ENCODE measurements around the gene IKBKG.
"Not testable (repeated sequence)": the region's sequence is repeated elsewhere in the genome, so short reads cannot be mapped to it uniquely, and the experiment has no call there.

The IKBKG gene

DNA sequence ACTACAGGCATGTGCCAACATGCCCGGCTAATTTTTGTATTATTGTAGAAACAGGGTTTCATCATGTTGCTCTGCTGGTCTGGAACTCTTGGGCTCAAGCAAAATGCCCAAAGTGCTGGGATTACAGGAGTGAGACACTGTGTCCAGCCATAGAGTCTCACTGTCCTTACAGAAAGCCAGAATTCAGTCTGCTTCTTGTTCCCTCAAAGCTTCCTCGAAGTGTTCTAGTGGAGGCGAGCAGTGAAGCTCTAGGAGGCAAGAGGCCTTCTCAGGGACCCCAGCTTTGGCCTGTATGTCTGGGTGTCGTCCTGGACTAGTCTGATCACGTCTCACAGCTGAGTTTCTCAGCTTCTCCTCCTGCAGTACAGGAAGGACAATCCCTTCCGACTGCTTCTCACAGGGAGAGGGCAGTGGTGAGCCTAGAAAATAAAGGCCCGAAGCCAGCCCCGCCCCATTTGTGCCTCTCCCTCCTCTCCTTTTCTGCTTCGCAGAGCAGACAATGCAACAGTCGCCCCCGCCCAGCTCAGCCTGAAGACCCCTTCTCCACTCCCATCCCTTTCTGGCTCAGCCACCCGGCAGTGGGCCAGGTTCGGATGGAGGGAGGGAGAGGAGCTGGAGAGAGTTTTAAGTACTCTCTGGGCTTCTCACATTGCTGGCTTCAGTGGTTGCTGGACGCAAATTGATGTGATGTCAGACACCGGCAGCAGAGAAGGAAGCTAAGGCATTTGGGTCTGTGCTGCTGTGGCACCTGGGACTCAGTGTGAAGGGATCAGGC lies 20.3 kb upstream of the IKBKG start:
- peak; percentile 47 for DNase-seq (ENCODE audit: low read depth)

DNA sequence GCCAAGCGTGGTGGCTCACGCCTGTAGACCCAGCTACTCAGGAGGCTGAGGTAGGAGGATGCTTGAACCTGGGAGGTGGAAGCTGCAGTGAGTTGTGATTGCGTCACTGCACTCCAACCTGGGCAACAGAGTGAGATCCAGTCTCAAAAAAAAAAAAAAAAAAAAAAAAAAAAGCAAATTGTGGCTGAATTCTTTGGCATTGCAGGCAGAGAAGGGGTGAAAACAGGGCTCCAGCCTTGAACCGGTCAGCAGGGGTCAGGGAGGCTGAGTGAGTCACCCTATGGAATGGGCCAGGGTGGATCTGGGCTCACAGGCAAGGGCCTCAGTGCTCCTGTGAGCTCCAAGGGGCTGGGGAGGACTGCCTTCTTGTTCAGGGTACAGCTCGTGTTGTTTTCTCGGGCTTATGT lies 18.2 kb upstream of the IKBKG start:
- no peak for DNase-seq (ENCODE audit: low read depth)

DNA sequence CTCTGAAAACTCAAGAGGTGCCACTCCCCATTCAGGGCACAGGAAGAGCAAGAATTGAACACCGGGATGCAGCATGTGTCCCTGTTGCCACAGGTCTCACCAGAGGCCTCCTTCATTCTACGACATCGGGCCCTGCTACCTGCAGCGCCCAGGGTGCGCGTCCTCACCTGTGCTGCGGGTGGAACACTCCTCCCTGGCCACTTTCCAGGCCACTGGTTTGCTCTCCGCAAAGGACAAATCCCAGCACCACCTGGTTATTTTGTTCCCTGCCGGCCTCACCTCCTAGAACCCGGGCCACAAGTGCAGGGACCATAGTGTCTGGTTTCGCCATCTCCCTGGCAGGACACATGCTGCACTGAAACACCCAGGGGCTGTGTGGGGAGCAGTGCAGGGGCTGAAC lies 17.1 kb upstream of the IKBKG start:
- DNase-seq (ENCODE audit: low read depth), result no peak

DNA sequence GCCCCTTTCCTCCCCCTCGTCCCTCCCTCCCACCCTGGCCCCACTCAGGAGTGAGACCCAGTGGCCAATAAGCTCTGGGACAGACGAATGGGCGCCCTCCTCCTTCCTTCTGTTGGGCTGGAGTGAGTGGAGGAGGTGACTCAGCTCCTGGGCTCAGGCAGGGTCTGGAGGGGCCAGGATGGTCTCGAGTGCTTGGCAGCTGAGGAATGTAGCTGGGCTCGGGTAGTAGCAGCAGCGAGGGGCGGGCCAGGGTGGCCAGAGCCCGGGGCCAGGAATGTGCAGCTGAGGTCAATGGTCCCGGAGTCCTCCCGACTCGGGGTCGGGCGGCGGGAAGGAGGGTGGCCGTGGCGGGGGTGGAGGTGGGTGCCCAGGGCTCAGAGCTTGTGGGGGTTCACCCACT lies 15.8 kb upstream of the IKBKG start:
- DNase-seq (ENCODE audit: low read depth), result no peak

DNA sequence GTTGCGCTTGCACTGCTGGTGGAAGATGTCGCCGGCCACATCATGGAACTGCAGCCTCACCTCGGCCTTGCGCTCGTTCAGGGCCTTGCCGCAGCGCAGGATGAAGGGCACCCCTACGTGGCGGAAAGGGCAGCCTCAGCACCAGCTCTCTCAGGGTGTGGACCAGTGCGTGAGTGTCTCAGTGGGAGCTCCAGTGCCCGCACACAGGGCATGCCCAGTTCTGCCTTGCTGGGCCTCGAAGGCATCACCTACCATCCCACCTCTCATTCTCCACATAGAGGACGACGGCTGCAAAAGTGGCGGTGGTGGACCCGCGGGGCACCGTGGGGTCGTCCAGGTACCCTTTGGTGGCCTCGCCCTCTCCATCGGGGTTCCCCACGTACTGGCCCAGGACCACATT lies 14.7 kb upstream of the IKBKG start:
- no peak for DNase-seq (ENCODE audit: low read depth)

DNA sequence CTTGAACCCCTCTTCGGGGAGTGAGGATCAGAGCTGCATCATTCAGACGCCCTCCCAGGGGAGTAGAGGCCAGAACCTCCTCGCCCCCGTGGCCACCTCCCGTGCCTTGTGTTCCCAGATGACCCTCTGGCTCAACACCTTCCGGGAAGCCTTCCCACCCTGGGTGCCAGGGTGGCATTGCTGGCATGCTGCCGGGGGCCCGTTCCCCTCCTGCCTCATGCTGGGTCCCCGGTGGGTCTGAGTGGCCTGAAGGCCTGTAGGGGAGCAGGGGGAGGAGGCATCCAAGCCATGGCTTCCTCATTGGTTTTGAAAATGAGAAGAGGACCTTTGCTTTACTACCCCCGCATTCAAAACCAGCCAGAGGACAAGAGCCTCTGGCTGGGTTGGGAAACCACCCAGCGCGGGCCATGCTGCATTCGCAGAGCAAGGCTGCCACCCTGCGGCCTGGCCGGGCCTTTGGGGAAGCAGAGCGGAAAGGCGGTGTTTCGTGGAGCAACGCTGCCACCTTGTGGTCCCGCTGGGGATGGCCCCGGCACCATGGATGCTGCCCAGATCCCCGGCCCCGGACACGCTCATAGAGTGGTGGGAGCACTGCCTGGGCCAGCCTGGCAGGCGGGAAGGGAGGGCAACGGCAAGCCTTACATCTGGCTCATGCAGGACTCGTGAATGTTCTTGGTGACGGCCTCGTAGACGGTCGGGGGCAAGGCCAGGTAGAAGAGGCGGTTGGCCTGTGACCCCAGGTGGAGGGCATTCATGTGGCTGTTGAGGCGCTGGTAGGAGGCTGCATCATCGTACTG lies 12.7 kb upstream of the IKBKG start:
- DNase-seq (ENCODE audit: low read depth), result peak; percentile 83

DNA sequence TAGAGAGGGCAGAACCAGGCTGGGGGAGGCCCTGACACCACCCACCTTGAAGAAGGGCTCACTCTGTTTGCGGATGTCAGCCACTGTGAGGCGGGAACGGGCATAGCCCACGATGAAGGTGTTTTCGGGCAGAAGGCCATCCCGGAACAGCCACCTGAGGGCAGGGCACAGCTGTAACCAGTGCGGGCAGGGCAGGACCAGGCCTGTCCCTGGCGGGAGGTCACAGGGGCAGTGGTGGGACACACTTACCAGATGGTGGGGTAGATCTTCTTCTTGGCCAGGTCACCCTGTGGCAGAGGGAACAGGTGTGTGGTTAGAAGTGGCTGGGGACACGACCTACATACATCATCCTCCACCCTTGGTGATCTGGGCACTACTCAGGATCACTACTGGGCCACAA lies 11.5 kb upstream of the IKBKG start:
- no peak for DNase-seq (ENCODE audit: low read depth)

DNA sequence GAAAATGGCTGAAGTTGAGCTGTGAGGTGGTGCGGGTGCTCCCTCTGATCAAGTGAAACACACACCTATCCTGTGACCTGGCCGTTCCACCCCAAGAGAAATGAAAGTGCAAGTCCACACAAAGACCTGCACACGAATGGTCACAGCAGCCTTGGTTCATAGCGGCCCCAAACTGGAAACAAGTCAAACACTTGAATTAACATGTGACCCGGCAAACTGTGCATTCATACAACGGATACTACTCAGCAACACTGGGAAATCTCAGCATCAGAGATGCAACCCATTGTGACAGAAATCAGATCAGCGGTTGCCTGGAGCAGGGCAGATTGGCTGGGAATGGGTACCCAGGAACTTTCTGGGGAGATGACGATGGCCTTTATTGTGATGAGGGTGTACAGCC lies 8.3 kb upstream of the IKBKG start:
- DNase-seq (ENCODE audit: low read depth), result no peak

DNA sequence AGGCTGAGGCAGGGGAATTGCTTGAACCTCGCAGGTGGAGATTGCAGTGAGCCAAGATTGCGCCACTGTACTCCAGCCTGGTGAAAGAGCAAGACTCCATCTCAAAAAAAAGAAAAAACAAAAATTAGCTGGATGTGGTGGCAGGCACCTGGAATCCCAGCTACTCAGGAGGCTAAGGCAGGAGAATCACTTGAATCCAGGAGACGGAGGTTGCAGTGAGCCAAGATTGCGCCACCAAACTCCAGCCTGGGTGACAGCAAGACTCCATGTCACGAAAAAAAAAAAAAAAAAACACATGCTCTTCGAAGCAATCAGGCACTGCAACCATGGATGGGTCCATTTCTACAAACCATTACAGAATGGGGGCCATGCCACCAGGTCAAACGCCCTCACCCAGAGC lies 7.1 kb upstream of the IKBKG start:
- DNase-seq (ENCODE audit: low read depth), result not testable (repeated sequence)

DNA sequence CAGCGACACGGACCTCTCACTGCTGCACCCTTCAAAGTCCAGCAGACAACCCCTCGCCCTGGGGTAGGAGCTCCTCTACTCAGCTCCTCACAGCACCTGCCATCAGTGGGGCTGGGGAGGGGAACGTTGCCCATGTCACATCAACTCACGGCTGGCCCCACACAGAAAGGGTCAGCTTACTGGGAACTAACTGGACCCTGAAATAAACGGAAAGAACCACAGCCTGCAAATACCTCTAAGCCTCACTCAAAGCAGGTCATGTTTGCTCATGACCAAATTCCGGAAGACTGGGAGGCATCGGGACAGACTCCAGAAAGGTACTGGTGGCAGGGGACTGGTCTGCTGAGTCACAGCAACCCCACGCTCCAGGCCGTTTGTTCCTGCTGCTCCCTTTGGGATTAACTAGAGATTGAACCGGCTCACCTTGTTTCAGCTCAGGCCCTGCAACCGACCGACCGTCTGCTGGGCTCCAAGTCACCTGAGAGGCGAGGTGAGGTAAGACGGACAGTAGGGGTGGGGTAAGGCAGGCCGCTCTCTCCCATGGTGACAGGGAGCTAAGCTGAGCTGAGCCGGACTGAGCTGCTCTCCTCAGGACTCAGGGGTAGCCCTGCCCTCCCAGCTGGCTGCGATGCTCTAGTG lies 6.4 kb upstream of the IKBKG start:
- DNase-seq (ENCODE audit: low read depth), result no peak

DNA sequence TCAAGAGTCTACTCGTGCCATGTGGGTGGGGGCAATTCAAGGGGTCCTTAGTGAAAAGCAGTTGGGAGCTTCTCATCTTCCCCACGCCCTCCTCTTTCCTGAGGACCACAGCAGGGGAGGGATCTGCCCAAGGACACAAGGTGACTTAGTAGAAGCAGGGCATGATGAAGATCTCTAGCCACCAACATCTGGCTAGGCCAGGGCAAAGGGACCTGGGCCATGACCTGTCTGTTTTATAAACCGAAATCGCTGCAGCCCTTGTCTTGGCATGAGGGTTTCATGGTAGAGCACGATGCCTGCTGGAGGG lies 5.9 kb upstream of the IKBKG start:
- DNase-seq (ENCODE audit: low read depth), result no peak

DNA sequence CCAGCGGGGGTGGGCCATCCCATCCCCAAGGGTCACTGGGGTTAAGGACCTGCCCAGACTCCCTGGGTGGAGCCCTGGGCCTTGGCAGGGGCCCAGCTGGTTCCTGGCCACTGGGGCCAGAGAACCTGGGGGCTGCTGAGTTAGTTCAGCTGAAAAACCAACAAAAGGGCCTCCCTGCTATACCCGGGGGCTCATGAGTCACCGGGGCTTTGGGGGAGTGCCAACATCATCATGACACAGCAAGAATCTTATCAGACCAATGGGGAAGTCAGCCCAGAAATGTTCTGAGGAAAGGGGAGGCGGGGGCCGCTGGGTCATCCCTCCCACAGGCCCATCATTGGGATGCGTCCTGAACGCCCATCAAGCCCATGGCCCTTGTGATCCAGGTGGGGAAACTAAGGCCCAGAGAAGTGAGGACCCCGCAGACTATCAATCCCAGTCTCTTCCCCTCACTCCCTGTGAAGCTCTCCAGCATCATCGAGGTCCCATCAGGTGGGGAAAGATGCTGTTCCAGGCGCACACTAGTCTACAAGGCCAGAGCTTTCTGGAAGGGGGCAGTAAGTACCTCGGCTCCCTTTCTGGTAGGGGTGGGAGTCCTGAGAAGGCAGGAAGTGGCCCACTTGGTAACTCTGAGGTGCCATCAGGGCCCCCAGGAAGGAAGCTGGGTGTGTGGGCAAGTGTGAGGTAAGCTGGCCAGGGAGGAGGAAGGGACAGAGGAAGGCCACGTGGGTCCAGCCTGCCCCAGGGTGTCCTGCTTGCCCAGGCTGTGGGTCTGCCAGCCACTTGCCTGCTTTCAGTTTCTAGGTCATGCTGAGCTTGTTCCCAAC lies 5.3 kb upstream of the IKBKG start:
- DNase-seq (ENCODE audit: low read depth), result peak; percentile 45

DNA sequence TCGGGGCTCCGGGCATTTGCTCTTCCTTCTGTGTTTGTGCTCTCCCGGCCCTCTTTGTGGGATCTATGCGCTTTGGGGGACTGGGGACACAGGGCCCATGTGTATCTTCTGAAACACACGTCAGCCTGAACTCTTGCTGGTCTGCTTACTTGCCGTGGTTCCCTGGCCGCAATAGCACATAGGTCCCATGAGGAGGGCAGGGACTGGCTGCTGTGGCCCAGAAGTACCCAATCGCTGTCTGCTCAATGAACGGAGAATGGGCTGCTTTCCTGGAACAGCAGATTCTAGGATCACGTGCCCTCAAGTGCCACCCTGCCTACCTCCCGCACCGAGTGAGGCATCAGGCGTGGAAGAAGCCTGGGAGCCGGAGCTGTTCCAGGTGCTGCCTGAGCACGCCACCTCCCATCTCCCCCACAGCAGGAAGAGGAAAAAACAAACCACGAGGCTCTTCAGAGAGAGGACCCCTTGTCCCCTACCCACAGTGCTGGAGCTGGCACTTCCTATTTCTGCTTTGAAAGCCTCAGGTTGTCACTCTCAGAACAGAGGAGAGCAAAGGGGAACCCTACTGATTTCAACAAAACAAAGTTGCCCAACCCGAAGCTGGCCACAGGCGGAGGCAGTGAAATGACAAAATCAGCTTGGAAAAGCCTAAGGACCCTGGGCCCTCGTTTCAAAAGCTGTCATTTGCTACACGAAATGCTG lies 4.5 kb upstream of the IKBKG start:
- no peak for DNase-seq (ENCODE audit: low read depth)

DNA sequence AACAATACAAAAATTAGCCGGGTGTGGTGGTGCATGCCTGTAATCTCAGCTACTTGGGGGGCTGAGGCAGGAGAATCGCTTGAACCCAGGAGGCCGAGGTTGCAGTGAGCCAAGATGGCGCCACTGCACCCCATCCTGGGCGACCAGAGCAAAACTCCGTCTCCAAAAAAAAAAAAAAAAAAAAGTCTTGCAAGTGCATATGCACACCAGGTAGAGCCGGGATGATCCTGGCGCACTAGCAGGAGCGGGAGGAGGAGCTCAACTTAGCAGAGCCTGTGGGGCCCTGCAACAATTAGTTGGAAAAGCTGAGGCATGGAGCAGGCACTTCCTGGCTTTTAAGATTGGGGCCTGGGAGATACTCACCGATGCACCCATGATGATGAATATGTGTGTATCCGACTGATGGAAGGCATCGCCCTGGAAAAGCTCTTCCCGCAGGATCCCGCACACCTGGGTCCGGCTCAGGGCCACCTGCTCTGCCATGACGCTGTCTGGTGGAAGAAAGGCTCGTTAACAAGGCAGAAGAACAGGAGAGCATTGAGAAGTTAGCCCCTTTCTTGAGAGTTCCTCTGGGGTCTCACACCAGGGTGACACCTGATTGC lies 1.6 kb upstream of the IKBKG start:
- DNase-seq (ENCODE audit: low read depth), result no peak

DNA sequence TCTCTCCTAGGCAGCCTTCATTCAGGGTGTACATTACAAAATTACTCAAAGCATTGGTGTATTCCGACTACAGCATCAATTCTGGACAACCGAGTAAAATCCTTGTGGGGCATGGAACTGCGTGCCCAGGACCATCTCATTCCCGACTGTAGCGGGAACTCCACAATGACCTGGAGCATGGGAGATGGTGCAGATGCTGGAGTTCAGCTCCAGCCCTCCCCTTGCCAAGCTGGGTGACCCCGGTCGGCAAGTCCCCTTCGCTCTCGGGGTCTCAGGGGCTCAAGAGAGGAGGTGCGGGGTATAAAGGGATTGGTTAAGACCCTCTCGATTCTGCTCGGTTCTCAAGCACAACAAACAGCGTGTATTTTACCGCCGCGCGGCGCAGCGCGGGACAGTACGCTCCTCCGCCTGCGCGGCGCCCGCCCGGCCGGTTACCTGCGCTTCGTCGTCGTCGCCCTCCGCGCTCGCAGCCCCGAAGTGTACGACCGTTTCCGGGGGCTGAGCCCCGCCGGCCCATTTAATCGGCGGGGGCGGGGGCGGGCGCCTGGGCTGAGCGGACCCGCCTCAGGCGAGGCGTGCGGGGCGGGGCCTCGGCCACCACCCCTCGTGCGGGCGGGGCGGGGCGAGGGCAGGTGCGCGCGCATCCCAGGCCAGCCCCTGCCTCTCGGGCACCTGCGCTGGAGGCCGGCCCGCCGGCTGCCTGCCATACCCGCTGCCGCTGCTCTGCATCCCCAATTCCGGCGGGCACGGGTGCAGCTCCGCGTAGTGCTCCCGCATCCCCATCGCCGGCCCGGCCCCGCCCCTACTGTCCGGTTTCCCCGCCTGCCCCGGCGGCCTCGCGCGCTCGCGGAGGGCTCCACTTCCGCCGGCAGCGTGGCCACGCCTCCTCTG lies 821 bp upstream of the IKBKG start, which contains the start of gene G6PD:
TSS of gene G6PD (minus strand) at position 493 of the 891 bp plus-strand sequence. CDS start 691 bp downstream, outside the sequence.
- DNase-seq (ENCODE audit: low read depth), result peak; percentile 81

DNA sequence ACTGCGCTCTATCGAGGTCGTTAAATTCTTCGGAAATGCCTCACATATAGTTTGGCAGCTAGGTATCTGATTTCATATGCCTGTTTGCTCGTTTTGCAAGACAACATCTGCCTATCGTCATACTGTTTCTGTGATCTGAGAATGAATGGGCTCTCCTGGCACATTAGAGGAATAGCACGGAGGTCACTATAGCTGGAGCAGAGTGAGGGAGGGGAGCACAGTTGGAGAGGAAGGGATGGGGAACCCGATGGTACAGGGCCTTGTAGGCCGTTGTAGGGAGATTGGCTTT lies 552 bp downstream of the IKBKG start:
- DNase-seq (ENCODE audit: low read depth), result no peak

DNA sequence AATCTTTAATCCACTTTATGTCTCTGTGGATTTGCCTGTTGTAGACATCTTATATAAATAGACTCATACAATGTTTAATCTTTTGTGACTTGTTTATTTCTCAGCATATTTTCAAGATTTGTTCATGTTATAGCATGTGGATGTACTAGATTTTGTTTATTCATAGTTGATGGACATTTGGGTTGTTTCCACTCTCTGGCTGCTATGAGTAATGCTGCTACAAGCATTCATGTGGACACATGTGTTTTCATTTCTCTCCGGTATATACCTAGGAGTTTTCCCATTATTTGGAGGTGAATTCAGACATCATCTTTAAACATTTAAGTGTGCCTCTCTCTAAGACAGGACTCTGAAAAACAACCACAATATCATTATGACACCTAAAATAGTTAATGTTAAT lies 2.3 kb downstream of the IKBKG start:
- DNase-seq (ENCODE audit: low read depth), result no peak

DNA sequence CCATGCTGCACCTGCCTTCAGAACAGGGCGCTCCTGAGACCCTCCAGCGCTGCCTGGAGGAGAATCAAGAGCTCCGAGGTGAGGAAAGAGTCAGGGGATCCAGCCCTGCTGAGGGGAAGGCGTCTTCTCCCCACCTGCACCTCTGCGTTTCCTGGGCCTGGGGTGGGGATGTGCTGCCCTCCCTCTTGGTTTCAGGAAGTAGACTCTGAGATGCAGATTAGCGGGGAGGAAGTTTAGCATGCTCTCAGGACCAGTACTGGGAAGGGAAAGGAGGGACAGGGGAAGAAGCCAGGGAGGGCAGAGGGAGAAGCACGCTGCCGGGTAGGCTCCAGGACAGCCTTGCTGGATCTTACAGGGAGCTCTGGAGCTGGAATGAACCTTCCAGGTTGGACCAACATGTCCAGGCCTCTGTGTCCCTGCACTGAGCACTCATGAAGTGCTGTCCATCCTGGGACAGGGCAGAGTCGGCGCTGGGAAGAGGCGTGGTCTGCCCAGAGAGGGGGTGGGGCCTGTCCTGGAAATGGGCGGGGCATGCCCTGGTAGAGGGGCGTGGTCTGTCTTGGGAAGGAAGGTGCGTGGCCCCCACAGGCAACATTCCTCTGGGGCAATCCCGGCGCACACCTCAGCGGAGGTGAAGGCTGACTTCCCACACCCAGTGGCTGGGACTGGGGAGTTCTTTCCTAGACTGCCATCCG lies 4.8 kb downstream of the IKBKG start:
- not testable (repeated sequence) for DNase-seq (ENCODE audit: low read depth)

DNA sequence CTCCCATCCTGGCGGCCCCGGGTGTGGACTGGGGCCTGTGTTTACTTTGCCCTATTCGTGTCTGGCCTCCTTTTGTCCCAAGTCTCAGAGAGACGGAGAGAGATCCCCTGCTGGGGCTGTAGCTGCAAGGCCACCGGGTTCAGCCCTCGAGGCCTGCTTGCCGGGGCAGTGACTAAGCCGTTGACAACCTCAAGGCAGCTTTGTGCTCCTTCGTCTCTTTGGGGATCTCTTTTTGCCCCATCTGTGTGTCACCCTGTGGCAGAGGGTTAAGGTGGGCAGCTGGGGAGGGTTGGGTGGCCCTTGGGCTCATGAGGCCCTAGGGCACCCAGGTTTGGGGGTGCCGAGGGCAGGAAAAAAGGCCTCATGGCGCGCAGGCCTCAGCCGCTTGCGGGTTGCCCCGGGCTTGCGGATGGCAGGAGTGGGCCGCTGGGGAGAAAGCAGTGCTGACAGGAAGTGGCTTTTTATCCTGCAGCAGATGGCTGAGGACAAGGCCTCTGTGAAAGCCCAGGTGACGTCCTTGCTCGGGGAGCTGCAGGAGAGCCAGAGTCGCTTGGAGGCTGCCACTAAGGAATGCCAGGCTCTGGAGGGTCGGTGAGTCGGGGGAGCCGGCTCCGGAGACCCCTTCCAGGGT lies 10.8 kb downstream of the IKBKG start:
- not testable (repeated sequence) for DNase-seq (ENCODE audit: low read depth)

Data from activated T-cell treated with anti-CD3 and anti-CD28 coated beads for 48 hours (primary cell).